H1 (cell line): ENCODE results near the gene AUH. TPM values are rescaled to one million over a fixed set of nuclear protein-coding genes. Genes with fewer than 3 reads are reported as not detected.

ENCODE experiments used
- CTCF ChIA-PET: fragments of 300-600 bp; sonication (Branson Sonifier 250); formaldehyde crosslinking; loops from one replicate; lab custom pipeline; 2021; ENCODE audit not compliant: partially characterized antibody; lab: Charles Lee
- POLR2A ChIA-PET: fragments of 300-600 bp; sonication (Branson Sonifier 250); formaldehyde crosslinking; loops from one replicate; lab custom pipeline; 2021; ENCODE audit warnings: inconsistent platforms; ENCODE audit not compliant: partially characterized antibody; lab: Charles Lee
- DNase-seq, 2 experiments: peaks; one replicate each; pipeline versions ENCODE4 v3.0.0 to v3.0.0-alpha.2; 2010 to 2022; ENCODE audit warnings: low spot score in 2 of 2, low read depth in 1 of 2, mixed read lengths in 1 of 2
- FAIRE-seq: peaks from 2 replicates; lab custom pipeline; 2011; peaks lifted over from hg19 to GRCh38; lab: Jason Lieb, UNC
- H2AFZ ChIP-seq: 2 replicates; pipeline ENCODE4 v1.8.1; 2012; ENCODE audit warnings: low read length, inconsistent platforms
- H2AK5ac ChIP-seq: 2 replicates; pipeline ENCODE4 v1.6.1; 2013; ENCODE audit warnings: low read depth, low read length
- H2BK120ac ChIP-seq: replicated peaks from 2 replicates; pipeline ENCODE3; 2013; ENCODE audit warnings: low read depth, low read length, inconsistent platforms
- H2BK12ac ChIP-seq: 2 replicates; pipeline ENCODE4 v1.6.1; 2013; ENCODE audit warnings: low read depth, low read length
- H2BK15ac ChIP-seq: 2 replicates; pipeline ENCODE4 v1.6.1; 2013; ENCODE audit warnings: low read length
- H2BK20ac ChIP-seq: 2 replicates; pipeline ENCODE4 v1.6.1; 2013; ENCODE audit warnings: low read length
- H2BK5ac ChIP-seq: 2 replicates; pipeline ENCODE4 v1.6.1; 2013; ENCODE audit warnings: low read depth, low read length
- H3K14ac ChIP-seq: 2 replicates; pipeline ENCODE4 v1.6.1; 2013; ENCODE audit warnings: inconsistent platforms; ENCODE audit not compliant: insufficient read length
- H3K18ac ChIP-seq: 2 replicates; pipeline ENCODE4 v1.6.1; 2013; ENCODE audit warnings: low read length; ENCODE audit errors: extremely low read depth
- H3K23ac ChIP-seq: 2 replicates; pipeline ENCODE4 v1.6.1; 2013; ENCODE audit warnings: inconsistent platforms; ENCODE audit not compliant: insufficient read length
- H3K23me2 ChIP-seq: 2 replicates; pipeline ENCODE4 v1.6.1; 2013; ENCODE audit warnings: low read depth, low read length
- H3K27ac ChIP-seq: 2 replicates; pipeline ENCODE4 v1.6.1; 2011; ENCODE audit warnings: low read depth, low read length, inconsistent platforms
- H3K27me3 ChIP-seq, 4 experiments: replicated peaks in 1 of 4; 1 replicate in 1 of 4; 2 replicates in 3 of 4; pipeline versions ENCODE4 v1.6.1 to v1.8.1; 2011 to 2013; ENCODE audit warnings: low read length in 3 of 4, mild to moderate bottlenecking in 3 of 4, inconsistent platforms in 2 of 4, mixed read lengths in 2 of 4, moderate library complexity in 1 of 4; ENCODE audit not compliant: control insufficient read depth in 3 of 4, insufficient read depth in 3 of 4; ENCODE audit errors: extremely low read depth in 1 of 4
- H3K36me3 ChIP-seq, 4 experiments: 2 replicates each; pipeline versions ENCODE4 v1.6.1 to v1.8.1; 2011 to 2013; ENCODE audit warnings: mild to moderate bottlenecking in 4 of 4, low read length in 3 of 4, moderate library complexity in 2 of 4, control low read depth in 1 of 4, inconsistent platforms in 1 of 4; ENCODE audit not compliant: insufficient read depth in 4 of 4, control insufficient read depth in 2 of 4
- H3K4ac ChIP-seq: replicated peaks from 2 replicates; pipeline ENCODE3; 2013; ENCODE audit warnings: low read length, low read depth, mixed read lengths, inconsistent platforms; ENCODE audit not compliant: insufficient read length
- H3K4me1 ChIP-seq, 4 experiments: replicated peaks in 1 of 4; 1 replicate in 1 of 4; 2 replicates in 3 of 4; pipeline versions ENCODE4 v1.6.1 to v1.8.1; 2011 to 2013; ENCODE audit warnings: low read length in 3 of 4, inconsistent platforms in 2 of 4, mixed read lengths in 1 of 4; ENCODE audit not compliant: insufficient read depth in 4 of 4, control insufficient read depth in 3 of 4
- H3K4me2 ChIP-seq, 2 experiments: 2 replicates each; pipeline versions ENCODE4 v1.6.1 to v1.8.1; 2011 to 2013; ENCODE audit warnings: low read depth in 2 of 2, low read length in 2 of 2, control low read depth in 1 of 2, inconsistent platforms in 1 of 2, mild to moderate bottlenecking in 1 of 2; ENCODE audit not compliant: insufficient read depth in 1 of 2
- H3K4me3 ChIP-seq, 4 experiments: fragments of 200-600, 300-600 bp in 1 of 4; sonication (generic), shearing (Covaris generic), sonication (Bioruptor Twin) in 1 of 4; 2 replicates each; pipeline versions ENCODE4 v1.5.1 to v1.8.1; 2011 to 2016; ENCODE audit warnings: low read length in 4 of 4, low read depth in 3 of 4, control low read depth in 2 of 4, inconsistent platforms in 2 of 4, mild to moderate bottlenecking in 2 of 4, mixed read lengths in 1 of 4, moderate library complexity in 1 of 4; ENCODE audit not compliant: insufficient read depth in 2 of 4; ENCODE audit errors: extremely low read depth in 1 of 4
- H3K56ac ChIP-seq: replicated peaks from 2 replicates; pipeline ENCODE3; 2013; ENCODE audit warnings: low read depth, mild to moderate bottlenecking, mixed read lengths, low read length, inconsistent platforms; ENCODE audit not compliant: insufficient read length
- H3K79me1 ChIP-seq: 2 replicates; pipeline ENCODE4 v1.6.1; 2013; ENCODE audit warnings: low read depth, low read length, control low read depth
- H3K79me2 ChIP-seq, 2 experiments: 2 replicates each; pipeline versions ENCODE4 v1.6.1 to v1.8.1; 2012 to 2013; ENCODE audit warnings: low read length in 2 of 2, mild to moderate bottlenecking in 2 of 2, inconsistent platforms in 1 of 2; ENCODE audit not compliant: insufficient read depth in 2 of 2, control insufficient read depth in 1 of 2
- H3K9ac ChIP-seq, 4 experiments: replicated peaks in 1 of 4; 1 replicate in 1 of 4; 2 replicates in 3 of 4; pipeline versions ENCODE4 v1.6.1 to v1.8.1; 2011 to 2013; ENCODE audit warnings: low read depth in 3 of 4, low read length in 3 of 4, control low read depth in 2 of 4, mild to moderate bottlenecking in 2 of 4, moderate library complexity in 2 of 4, inconsistent platforms in 1 of 4; ENCODE audit errors: extremely low read depth in 1 of 4
- H3K9me3 ChIP-seq, 2 experiments: 2 replicates each; pipeline versions ENCODE4 v1.6.1 to v1.8.1; 2012 to 2013; ENCODE audit warnings: mild to moderate bottlenecking in 2 of 2, moderate library complexity in 2 of 2, control low read depth in 1 of 2, inconsistent platforms in 1 of 2, low read depth in 1 of 2, low read length in 1 of 2, mixed read lengths in 1 of 2; ENCODE audit not compliant: insufficient read depth in 2 of 2
- H4K20me1 ChIP-seq, 2 experiments: replicated peaks in 1 of 2; 2 replicates each; pipeline versions ENCODE3 to v1.8.1; 2011 to 2013; ENCODE audit warnings: inconsistent platforms in 2 of 2, low read length in 2 of 2, mild to moderate bottlenecking in 1 of 2; ENCODE audit not compliant: insufficient read depth in 2 of 2, control insufficient read depth in 1 of 2
- H4K5ac ChIP-seq: 2 replicates; pipeline ENCODE4 v1.6.1; 2013; ENCODE audit warnings: low read length, low read depth, mixed read lengths, inconsistent platforms; ENCODE audit not compliant: insufficient read length
- H4K8ac ChIP-seq: 2 replicates; pipeline ENCODE4 v1.8.0; 2013; ENCODE audit warnings: mild to moderate bottlenecking, moderate library complexity, low read length, inconsistent platforms; ENCODE audit not compliant: insufficient read depth; ENCODE audit errors: extremely low read depth
- H4K91ac ChIP-seq: replicated peaks from 2 replicates; pipeline ENCODE3; 2013; ENCODE audit warnings: low read length, mixed read lengths, inconsistent platforms; ENCODE audit not compliant: insufficient read length
- ASH2L ChIP-seq: fragments of 200-600, 300-600 bp; sonication (generic); IDR thresholded peaks from one replicate; pipeline ENCODE4 v1.7.1; 2017; ENCODE audit warnings: low read length
- BCL11A ChIP-seq, 2 experiments: IDR thresholded peaks; one replicate each; pipeline ENCODE4 v1.6.1; 2011; ENCODE audit warnings: low read depth in 2 of 2, low read length in 2 of 2, mild to moderate bottlenecking in 2 of 2
- CTBP2 ChIP-seq: IDR thresholded peaks from 2 replicates; pipeline ENCODE4 v1.7.0; 2011; ENCODE audit warnings: borderline replicate concordance, mild to moderate bottlenecking, moderate library complexity, mixed read lengths, low read length; ENCODE audit not compliant: insufficient read depth, insufficient read length
- EZH2 ChIP-seq: fragments of 200-600 bp; sonication (generic); IDR thresholded peaks from 2 replicates; pipeline ENCODE4 v1.7.1; 2012; ENCODE audit warnings: low read depth, mild to moderate bottlenecking, moderate library complexity, low read length, inconsistent platforms; ENCODE audit not compliant: severe bottlenecking
- HDAC2 ChIP-seq, 2 experiments: fragments of 300-600 bp in 1 of 2; sonication (generic) in 1 of 2; IDR thresholded peaks; 2 replicates each; pipeline ENCODE4 v1.6.1; 2011 to 2012; ENCODE audit warnings: low read depth in 2 of 2, low read length in 2 of 2, mild to moderate bottlenecking in 2 of 2, moderate library complexity in 2 of 2, borderline replicate concordance in 1 of 2, inconsistent platforms in 1 of 2
- HDAC6 ChIP-seq: IDR thresholded peaks from one replicate; pipeline ENCODE4 v1.7.1; 2012; ENCODE audit warnings: low read depth, mild to moderate bottlenecking, inconsistent platforms, low read length, moderate library complexity
- MAX ChIP-seq: IDR thresholded peaks from 2 replicates; pipeline ENCODE4 v1.6.1; 2012; ENCODE audit warnings: inconsistent platforms
- POLR2AphosphoS5 ChIP-seq: IDR thresholded peaks from 2 replicates; pipeline ENCODE4 v1.6.1; 2011; ENCODE audit warnings: low read depth, low read length
- RXRA ChIP-seq: IDR thresholded peaks from 2 replicates; pipeline ENCODE4 v1.6.1; 2011; ENCODE audit warnings: low read depth, mild to moderate bottlenecking, low read length, moderate library complexity; ENCODE audit not compliant: insufficient read depth
- SIN3A ChIP-seq, 2 experiments: IDR thresholded peaks in 1 of 2; conservative IDR thresholded peaks in 1 of 2; 2 replicates each; pipeline ENCODE4 v1.6.1; 2011 to 2012; ENCODE audit warnings: low read length in 2 of 2, improper control_type of control experiment in 1 of 2, low read depth in 1 of 2, mild to moderate bottlenecking in 1 of 2
- SIX5 ChIP-seq: IDR thresholded peaks from 2 replicates; pipeline ENCODE4 v1.6.1; 2011; ENCODE audit warnings: mild to moderate bottlenecking, low read depth, low read length
- SP1 ChIP-seq: IDR thresholded peaks from 2 replicates; pipeline ENCODE4 v1.6.1; 2011; ENCODE audit warnings: low read depth, low read length
- SP4 ChIP-seq: IDR thresholded peaks from 2 replicates; pipeline ENCODE4 v1.6.1; 2012; ENCODE audit warnings: low read length, inconsistent platforms
- TCF12 ChIP-seq: IDR thresholded peaks from 2 replicates; pipeline ENCODE4 v1.6.1; 2011; ENCODE audit warnings: low read depth, mild to moderate bottlenecking, low read length
- WGBS, 2 experiments: shearing (Covaris generic) in 1 of 2; methylation state at CpG; one replicate each; pipeline versions ENCODE4 v1.1.6 to v1.1.7; 2013 to 2015; ENCODE audit warnings: low lambda C conversion rate in 2 of 2, mixed read lengths in 2 of 2, inconsistent platforms in 1 of 2, low coverage in 1 of 2, missing lambda C conversion rate in 1 of 2; ENCODE audit not compliant: insufficient replicate concordance in 2 of 2, insufficient coverage in 1 of 2, insufficient read length in 1 of 2; ENCODE audit errors: extremely low coverage in 1 of 2, missing lambda C conversion rate in 1 of 2; 5-methylcytosine and 5-hydroxymethylcytosine counted together
- polyA plus RNA-seq, 7 experiments: library from polyadenylated mRNA; depleted of rRNA in 3 of 7; stranded (reverse) in 5 of 7; unstranded in 2 of 7; fragments of >200 nt in 5 of 7; fragments of 200-250 nt in 2 of 7; gene quantifications; 1 replicate in 5 of 7; 2 replicates in 1 of 7; 4 replicates in 1 of 7; pipeline versions ENCODE4 v1.2.1 to v1.2.3, GENCODE V29; 2011 to 2013; ENCODE audit warnings: missing spikeins in 2 of 7, mixed read lengths in 2 of 7
- total RNA-seq: library from RNA; stranded (reverse); fragmentation: NEBNext Ultra II Directional; extraction: Animal tissue kit (Norgen Biotek cat#: 25700); gene quantifications from 2 replicates; pipeline ENCODE4 v1.2.1, GENCODE V29; 2021

The AUH gene
- total and polyA plus RNA-seq, 2 of the 8 experiments (the other 6 are each of a cell fraction or from before 2014, with no cell fraction given) = 5.8 to 21.9 TPM

- no peak overlapping the region for H2BK20ac ChIP-seq
- no peak overlapping the region for H2BK5ac ChIP-seq
- H3K4me1 ChIP-seq = no peaks in the 10 kb centered on the region
- H3K4me3 ChIP-seq = no peak overlapping the region
- H3K23me2 ChIP-seq = no peaks in the 10 kb centered on the region
- H2BK12ac ChIP-seq = no peak overlapping the region
- no peak overlapping the region for H2AK5ac ChIP-seq
- H2BK15ac ChIP-seq = no peak overlapping the region
- H3K14ac ChIP-seq = no peak overlapping the region
- no peak overlapping the region for H2BK120ac ChIP-seq
- DNase-seq = no peak
- H3K18ac ChIP-seq = no peak overlapping the region
- H4K8ac ChIP-seq = no peak overlapping the region
- H3K36me3 ChIP-seq = peaks cover 0 to 16% (median 3%) of the 10 kb centered on the region in 4 experiments; a peak in 7 of 8 replicates
- POLR2A ChIA-PET = no interaction called here
- H3K23ac ChIP-seq = no peak overlapping the region
- no peak overlapping the region for H2AFZ ChIP-seq
- H3K4me2 ChIP-seq = no peak overlapping the region
- no peaks in the 10 kb centered on the region for H3K9me3 ChIP-seq
- no peak for FAIRE-seq
- CTCF ChIA-PET = interaction anchor here (0.9 to 1.2 kb wide), 2 partner anchors 10 to 18 kb away, joined by 3 to 5 read pairs; no protein-coding TSS in a partner anchor
- H3K27ac ChIP-seq = no peak overlapping the region
- H3K79me1 ChIP-seq = no peaks in the 10 kb centered on the region; the same call in 1 of the 2 replicates
- H4K91ac ChIP-seq = no peak overlapping the region
- 90% methylated on average over 12 of the region's 12 CpGs; no CpG with 5 or more reads in 1 of the 2 experiments for WGBS, 2 experiments
- no peak overlapping the region for H4K5ac ChIP-seq
- peaks cover 0 to under 1% of the 10 kb centered on the region in 2 experiments for H4K20me1 ChIP-seq
- no peak overlapping the region for H3K56ac ChIP-seq
- no peak overlapping the region for H3K4ac ChIP-seq
- H3K79me2 ChIP-seq = peaks cover 0 to 15% of the 10 kb centered on the region in 2 experiments; a peak in 2 of 4 replicates
- H3K27me3 ChIP-seq = no peaks in the 10 kb centered on the region
- no peak overlapping the region for H3K9ac ChIP-seq
- TF ChIP-seq SIX5 = no peak
- no peak for TF ChIP-seq SP1
- no peak for TF ChIP-seq ASH2L
- TF ChIP-seq HDAC2 (IDR thresholded peaks at IDR 0.05; ENCODE audit: borderline replicate concordance in 1 of 2, low read depth in 2 of 2, low read length in 2 of 2) = no peak
- no peak for TF ChIP-seq TCF12
- TF ChIP-seq SIN3A (conservative IDR thresholded peaks at IDR 0.05 in 1 of 2, IDR thresholded peaks at IDR 0.05 in 1 of 2; ENCODE audit: low read depth in 1 of 2, low read length in 2 of 2) = no peak
- TF ChIP-seq CTBP2 = no peak
- no peak for TF ChIP-seq MAX
- no peak for TF ChIP-seq HDAC6
- TF ChIP-seq EZH2 = no peak
- TF ChIP-seq SP4 = no peak
- TF ChIP-seq POLR2AphosphoS5 = no peak
- TF ChIP-seq RXRA = no peak
- TF ChIP-seq BCL11A (IDR thresholded peaks at IDR 0.05; ENCODE audit: low read depth in 2 of 2, low read length in 2 of 2) = no peak
These were observed 48.4 kb upstream of the AUH start for GRCh38 chr9:91410161-91410560.
